ENCODE data around the gene IBA57.
"Not testable (repeated sequence)": the region's sequence is repeated elsewhere in the genome, so short reads cannot be mapped to it uniquely, and the experiment has no call there.

IBA57 gene

GRCh38 chr1:228172591-228173527, 7.3 kb downstream of the IBA57 start:
- Mint-ChIP-seq H3K27ac (peak overlapping the region; percentile 41), H3K4me1 (peaks cover 11% of the 10 kb centered on the region), H3K9me3 (no peaks in the 10 kb centered on the region), H3K36me3 (peaks cover 3% of the 10 kb centered on the region), H3K4me3 (no peak overlapping the region), H3K27me3 (no peaks in the 10 kb centered on the region)

GRCh38 chr1:228173528-228174481, 8.2 kb downstream of the IBA57 start:
- not testable (repeated sequence) for H3K27me3 Mint-ChIP-seq

GRCh38 chr1:228174482-228175315, 9.1 kb downstream of the IBA57 start:
- Mint-ChIP-seq H3K27me3 (no peaks in the 10 kb centered on the region), H3K9me3 (no peaks in the 10 kb centered on the region), H3K4me1 (peaks cover 14% of the 10 kb centered on the region), H3K4me3 (no peak overlapping the region), H3K36me3 (peaks cover 2% of the 10 kb centered on the region), H3K27ac (no peak overlapping the region)

More at GRCh38 chr1:228173528-228174481, 8.2 kb downstream of the IBA57 start:
- H3K4me3 Mint-ChIP-seq, H3K27ac Mint-ChIP-seq, H3K9me3 Mint-ChIP-seq, H3K36me3 Mint-ChIP-seq: not testable (repeated sequence)
- H3K4me1 Mint-ChIP-seq = peaks cover 13% of the 10 kb centered on the region

- Mint-ChIP-seq H3K4me1 (peaks cover 11% of the 10 kb centered on the region), H3K36me3 (peaks cover 2% of the 10 kb centered on the region), H3K27me3 (no peaks in the 10 kb centered on the region), H3K27ac (no peak overlapping the region), H3K9me3 (no peaks in the 10 kb centered on the region), H3K4me3 (no peak overlapping the region)
Observed at GRCh38 chr1:228175316-228176023, 9.9 kb downstream of the IBA57 start.

GRCh38 chr1:228176024-228176395, 10.4 kb downstream of the IBA57 start:
- Mint-ChIP-seq H3K4me3 (no peak overlapping the region), H3K36me3 (peaks cover 2% of the 10 kb centered on the region), H3K9me3 (no peaks in the 10 kb centered on the region), H3K4me1 (peaks cover 9% of the 10 kb centered on the region), H3K27ac (no peak overlapping the region), H3K27me3 (no peaks in the 10 kb centered on the region)

- Mint-ChIP-seq H3K4me1 (peaks cover 9% of the 10 kb centered on the region), H3K36me3 (peaks cover 2% of the 10 kb centered on the region), H3K27ac (no peak overlapping the region), H3K9me3 (no peaks in the 10 kb centered on the region), H3K4me3 (no peak overlapping the region), H3K27me3 (no peaks in the 10 kb centered on the region)
Observed at GRCh38 chr1:228176461-228177182, 11.0 kb downstream of the IBA57 start.

- Mint-ChIP-seq H3K36me3 (peaks cover 2% of the 10 kb centered on the region), H3K4me1 (peaks cover 9% of the 10 kb centered on the region), H3K27ac (no peak overlapping the region), H3K27me3 (no peaks in the 10 kb centered on the region), H3K4me3 (no peak overlapping the region), H3K9me3 (no peaks in the 10 kb centered on the region)
Observed at GRCh38 chr1:228177183-228177475, 11.5 kb downstream of the IBA57 start.

GRCh38 chr1:228177721-228178710, 12.4 kb downstream of the IBA57 start:
- H3K4me3 Mint-ChIP-seq = no peak overlapping the region
- H3K27me3 Mint-ChIP-seq = no peaks in the 10 kb centered on the region
- H3K9me3 Mint-ChIP-seq = no peaks in the 10 kb centered on the region
- H3K36me3 Mint-ChIP-seq = no peaks in the 10 kb centered on the region
- H3K27ac Mint-ChIP-seq = no peak overlapping the region
- peaks cover 9% of the 10 kb centered on the region for H3K4me1 Mint-ChIP-seq

GRCh38 chr1:228178737-228179684, 13.4 kb downstream of the IBA57 start:
- Mint-ChIP-seq H3K4me1 (peaks cover 9% of the 10 kb centered on the region), H3K27ac (peak overlapping the region; percentile 60), H3K36me3 (no peaks in the 10 kb centered on the region), H3K27me3 (no peaks in the 10 kb centered on the region), H3K9me3 (no peaks in the 10 kb centered on the region), H3K4me3 (no peak overlapping the region)

GRCh38 chr1:228180271-228180958, 14.8 kb downstream of the IBA57 start:
- H3K27ac Mint-ChIP-seq = no peak overlapping the region
- H3K27me3 Mint-ChIP-seq = no peaks in the 10 kb centered on the region
- H3K9me3 Mint-ChIP-seq = no peaks in the 10 kb centered on the region
- no peak overlapping the region for H3K4me3 Mint-ChIP-seq
- H3K4me1 Mint-ChIP-seq = peaks cover 9% of the 10 kb centered on the region
- H3K36me3 Mint-ChIP-seq = no peaks in the 10 kb centered on the region

GRCh38 chr1:228180959-228181644, 15.5 kb downstream of the IBA57 start:
- Mint-ChIP-seq H3K27ac (no peak overlapping the region), H3K4me1 (peaks cover 14% of the 10 kb centered on the region)

GRCh38 chr1:228181645-228182034, 16.0 kb downstream of the IBA57 start:
- no peaks in the 10 kb centered on the region for H3K36me3 Mint-ChIP-seq
- peaks cover 14% of the 10 kb centered on the region for H3K4me1 Mint-ChIP-seq
- H3K9me3 Mint-ChIP-seq = no peaks in the 10 kb centered on the region
- H3K27me3 Mint-ChIP-seq = no peaks in the 10 kb centered on the region
- no peak overlapping the region for H3K4me3 Mint-ChIP-seq
- no peak overlapping the region for H3K27ac Mint-ChIP-seq

More at GRCh38 chr1:228180959-228181644, 15.5 kb downstream of the IBA57 start:
- Mint-ChIP-seq H3K9me3 (no peaks in the 10 kb centered on the region), H3K36me3 (no peaks in the 10 kb centered on the region), H3K4me3 (no peak overlapping the region), H3K27me3 (no peaks in the 10 kb centered on the region)
